ENCODE measurements around the gene NACA. TPM values are rescaled to one million over a fixed set of nuclear protein-coding genes. Genes with fewer than 3 reads are reported as not detected.
A peak's percentile ranks its signal among the peaks of the same experiment; 100 is the strongest.

NACA gene
- total RNA-seq: 1,000 to 10,000 TPM; 1,502 to 2,024 (median 1,825) TPM

- peak within 1 kb of the TSS; percentile 92 for H3K4me3 ChIP-seq (ENCODE audit: low read depth, poor library complexity, severe bottlenecking)
- intact Hi-C loops (cut with DNase I; ENCODE audit: low total_unique reads): loop anchor here (10.0 kb wide), 1 partner anchor 80 kb away; the partner anchor contains the start of gene ATP5F1B
- DNase-seq (ENCODE audit: low spot score in 2 of 2): peak; percentile 99
- WGBS, 2 donors: 0 to 1% methylated on average over 46 of the region's 46 CpGs
- TF ChIP-seq POLR2A (IDR thresholded peaks at IDR 0.05) (peak in 1 of 2 donors; percentile 82), CTCF (IDR thresholded peaks at IDR 0.05) (no peak)
Measured at GRCh38 chr12:56724972-56725722, at the start of gene NACA. TSS of gene NACA (minus strand) at chr12:56725299. CDS start at chr12:56724521, 778 bp downstream.

- no peak overlapping the region for H3K4me3 ChIP-seq (ENCODE audit: low read depth, poor library complexity, severe bottlenecking)
- intact Hi-C loops (cut with DNase I; ENCODE audit: low total_unique reads): no loop called here
- TF ChIP-seq CTCF (IDR thresholded peaks at IDR 0.05) (no peak), POLR2A (IDR thresholded peaks at IDR 0.05) (no peak)
- DNase-seq (ENCODE audit: low spot score in 2 of 2): no peak
- WGBS, 2 donors: 90 to 95% methylated on average over 2 of the region's 2 CpGs
Measured at GRCh38 chr12:56773113-56773512, 48.0 kb upstream of the NACA start.

- no peak overlapping the region for H3K4me3 ChIP-seq (ENCODE audit: low read depth, poor library complexity, severe bottlenecking)
- intact Hi-C loops (cut with DNase I; ENCODE audit: low total_unique reads): no loop called here
- TF ChIP-seq POLR2A (IDR thresholded peaks at IDR 0.05): no peak
- no peak for TF ChIP-seq CTCF (IDR thresholded peaks at IDR 0.05)
- WGBS, 2 donors: 74 to 91% methylated on average over 5 of the region's 5 CpGs
- no peak for DNase-seq (ENCODE audit: low spot score in 2 of 2)
Measured at GRCh38 chr12:56772625-56773024, 47.5 kb upstream of the NACA start.

- no peak for TF ChIP-seq CTCF (IDR thresholded peaks at IDR 0.05)
- no peak for TF ChIP-seq POLR2A (IDR thresholded peaks at IDR 0.05)
- intact Hi-C loops (cut with DNase I; ENCODE audit: low total_unique reads): no loop called here
- no peak overlapping the region for H3K4me3 ChIP-seq (ENCODE audit: low read depth, poor library complexity, severe bottlenecking)
- DNase-seq (ENCODE audit: low spot score in 2 of 2): no peak
- WGBS, 2 donors: 84 to 88% methylated on average over 3 of the region's 3 CpGs
Measured at GRCh38 chr12:56769868-56770267, 44.8 kb upstream of the NACA start.

- 73% methylated on average over 5 of the region's 5 CpGs for WGBS, 2 donors
- intact Hi-C loops (cut with DNase I; ENCODE audit: low total_unique reads): no loop called here
- TF ChIP-seq CTCF (IDR thresholded peaks at IDR 0.05) (no peak), POLR2A (IDR thresholded peaks at IDR 0.05) (no peak)
- no peak for DNase-seq (ENCODE audit: low spot score in 2 of 2)
- no peak overlapping the region for H3K4me3 ChIP-seq (ENCODE audit: low read depth, poor library complexity, severe bottlenecking)
Measured at GRCh38 chr12:56768424-56768823, 43.3 kb upstream of the NACA start.
